ENCODE results near the gene SLC1A7.

SLC1A7 gene

DNA sequence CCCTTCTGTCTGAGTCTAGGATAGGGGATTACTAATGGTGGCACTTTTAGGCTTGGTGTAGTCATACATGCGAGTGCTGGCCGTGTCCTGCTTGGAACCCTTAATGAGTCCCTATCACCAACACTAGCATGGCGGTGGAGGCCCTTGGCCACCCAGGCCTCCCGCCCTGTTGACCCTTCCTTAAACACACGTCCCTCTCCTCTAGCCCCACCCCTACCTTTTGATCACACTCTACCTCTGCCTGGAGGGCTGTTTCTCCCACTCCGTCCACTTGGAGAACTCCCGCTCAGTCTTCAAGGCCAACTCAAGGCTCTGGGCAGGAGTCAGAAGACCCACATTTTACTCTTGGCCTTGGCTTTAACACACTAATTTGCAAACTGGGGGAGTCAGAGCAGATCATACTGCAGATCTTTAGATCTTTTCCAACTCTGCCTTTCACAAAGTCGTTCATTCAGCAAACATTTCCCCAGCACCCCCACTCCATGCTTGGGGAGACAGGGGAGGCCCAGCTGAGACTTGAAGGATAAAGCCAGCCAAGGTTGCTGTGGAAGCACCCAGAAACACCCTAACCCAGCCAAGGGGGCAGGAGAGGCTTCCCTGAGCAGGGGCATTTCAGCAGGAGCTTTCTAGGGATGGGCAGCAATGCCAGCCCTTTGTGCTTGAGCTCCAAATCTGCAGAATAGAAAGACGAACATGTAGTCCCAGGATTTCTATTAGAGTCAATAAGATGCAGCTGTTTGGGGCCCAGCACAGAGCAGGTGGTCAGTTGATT is 78.5 kb downstream of the SLC1A7 start:
- H3K4me3 ChIP-seq (ENCODE audit: low read depth, low read length) = no peak overlapping the region
- no peak for TF ChIP-seq POLR2A (IDR thresholded peaks at IDR 0.05; ENCODE audit: extremely low read depth, insufficient read length)
- no peak for TF ChIP-seq MYC (IDR thresholded peaks at IDR 0.05; ENCODE audit: low read depth, low read length)
- TF ChIP-seq, protein P1, sequence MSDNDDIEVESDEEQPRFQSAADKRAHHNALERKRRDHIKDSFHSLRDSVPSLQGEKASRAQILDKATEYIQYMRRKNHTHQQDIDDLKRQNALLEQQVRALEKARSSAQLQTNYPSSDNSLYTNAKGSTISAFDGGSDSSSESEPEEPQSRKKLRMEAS (IDR thresholded peaks at IDR 0.05; ENCODE audit: low read depth, low read length) = no peak
- TF ChIP-seq, protein P2, sequence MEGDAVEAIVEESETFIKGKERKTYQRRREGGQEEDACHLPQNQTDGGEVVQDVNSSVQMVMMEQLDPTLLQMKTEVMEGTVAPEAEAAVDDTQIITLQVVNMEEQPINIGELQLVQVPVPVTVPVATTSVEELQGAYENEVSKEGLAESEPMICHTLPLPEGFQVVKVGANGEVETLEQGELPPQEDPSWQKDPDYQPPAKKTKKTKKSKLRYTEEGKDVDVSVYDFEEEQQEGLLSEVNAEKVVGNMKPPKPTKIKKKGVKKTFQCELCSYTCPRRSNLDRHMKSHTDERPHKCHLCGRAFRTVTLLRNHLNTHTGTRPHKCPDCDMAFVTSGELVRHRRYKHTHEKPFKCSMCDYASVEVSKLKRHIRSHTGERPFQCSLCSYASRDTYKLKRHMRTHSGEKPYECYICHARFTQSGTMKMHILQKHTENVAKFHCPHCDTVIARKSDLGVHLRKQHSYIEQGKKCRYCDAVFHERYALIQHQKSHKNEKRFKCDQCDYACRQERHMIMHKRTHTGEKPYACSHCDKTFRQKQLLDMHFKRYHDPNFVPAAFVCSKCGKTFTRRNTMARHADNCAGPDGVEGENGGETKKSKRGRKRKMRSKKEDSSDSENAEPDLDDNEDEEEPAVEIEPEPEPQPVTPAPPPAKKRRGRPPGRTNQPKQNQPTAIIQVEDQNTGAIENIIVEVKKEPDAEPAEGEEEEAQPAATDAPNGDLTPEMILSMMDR (IDR thresholded peaks at IDR 0.05; ENCODE audit: low read depth, low read length) = no peak
- no peak for DNase-seq (ENCODE audit: low read depth)

DNA sequence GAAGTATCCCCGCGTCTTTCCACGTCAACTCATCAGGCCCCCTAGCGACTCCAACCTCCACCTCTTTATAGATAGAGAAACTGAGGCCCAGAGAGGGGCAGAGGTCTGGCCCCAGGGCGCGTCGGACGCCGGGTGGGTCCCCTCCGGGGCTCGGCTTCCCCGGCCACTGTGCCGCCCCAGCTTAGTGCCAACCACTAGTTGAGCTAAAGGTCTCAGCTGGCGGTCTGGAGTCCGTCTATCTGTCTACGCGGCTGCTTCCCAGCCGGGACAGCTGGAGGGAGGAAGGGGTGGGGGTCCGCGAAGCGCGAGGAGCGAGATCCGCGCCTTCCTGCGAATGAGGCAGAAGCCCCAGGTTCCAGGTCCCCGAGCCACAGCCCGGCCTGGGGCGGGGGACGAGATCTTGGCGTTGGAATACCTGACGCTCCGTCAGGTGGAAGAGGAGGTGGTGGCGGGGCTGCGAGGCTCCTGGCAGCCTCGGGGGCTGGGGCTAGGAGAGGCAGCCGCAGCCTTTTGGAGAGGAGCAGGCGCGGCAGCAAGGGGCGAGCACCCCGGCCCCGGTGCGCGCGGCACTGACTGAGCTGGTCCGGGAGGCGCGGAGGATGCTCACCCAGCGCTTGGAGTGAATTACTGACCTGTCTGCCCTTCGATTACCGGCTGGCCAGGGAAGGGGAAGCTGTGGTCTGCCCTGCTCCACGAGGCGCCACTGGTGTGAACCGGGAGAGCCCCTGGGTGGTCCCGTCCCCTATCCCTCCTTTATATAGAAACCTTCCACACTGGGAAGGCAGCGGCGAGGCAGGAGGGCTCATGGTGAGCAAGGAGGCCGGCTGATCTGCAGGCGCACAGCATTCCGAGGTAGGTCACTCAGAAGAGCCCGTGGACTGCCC is 79.5 kb downstream of the SLC1A7 start:
- no peak overlapping the region for H3K4me3 ChIP-seq (ENCODE audit: low read depth, low read length)
- TF ChIP-seq, protein P2 (IDR thresholded peaks at IDR 0.05; ENCODE audit: low read depth, low read length) = no peak
- TF ChIP-seq, protein P1 (IDR thresholded peaks at IDR 0.05; ENCODE audit: low read depth, low read length) = no peak
- TF ChIP-seq MYC (IDR thresholded peaks at IDR 0.05; ENCODE audit: low read depth, low read length) (no peak), POLR2A (IDR thresholded peaks at IDR 0.05; ENCODE audit: extremely low read depth, insufficient read length) (no peak)
- no peak for DNase-seq (ENCODE audit: low read depth)

DNA sequence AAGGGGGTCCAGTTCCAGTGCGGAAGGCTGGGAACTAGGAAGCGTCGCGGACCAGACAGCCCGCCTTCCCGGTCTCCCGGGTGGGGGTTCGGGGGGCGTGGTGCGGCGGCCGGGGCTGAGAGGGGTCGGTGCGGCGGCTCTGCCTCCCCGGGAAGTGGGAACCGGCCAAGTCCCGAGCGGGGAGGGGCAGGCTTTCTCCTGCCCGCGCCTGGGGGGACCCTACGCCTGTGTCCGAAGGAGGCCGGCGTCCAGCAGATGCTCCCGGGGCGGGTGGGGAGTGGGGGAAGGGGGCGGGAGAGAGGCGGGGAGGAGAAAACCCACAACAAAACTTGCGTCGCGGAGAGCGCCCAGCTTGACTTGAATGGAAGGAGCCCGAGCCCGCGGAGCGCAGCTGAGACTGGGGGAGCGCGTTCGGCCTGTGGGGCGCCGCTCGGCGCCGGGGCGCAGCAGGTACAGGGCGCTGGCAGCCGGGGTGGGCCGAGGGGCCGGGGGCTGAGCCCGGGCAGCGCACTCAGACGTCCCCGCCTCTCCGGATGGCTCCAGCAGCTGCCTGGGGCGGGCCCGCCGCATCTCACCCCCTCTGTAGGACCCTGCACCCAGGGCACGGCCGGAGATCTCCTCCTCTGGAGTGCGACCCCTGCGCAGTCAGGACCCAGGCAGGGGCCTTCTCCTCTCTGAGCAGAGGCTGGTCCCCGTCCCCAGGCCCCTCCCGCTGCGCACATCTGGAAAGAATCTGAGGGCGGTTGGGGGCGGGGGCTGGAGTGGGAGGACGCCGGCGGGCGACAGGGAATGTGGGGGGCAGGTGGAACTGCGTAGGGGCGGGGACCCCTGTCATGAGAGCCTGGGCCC is 80.4 kb downstream of the SLC1A7 start, which contains the start of gene PODN:
Gene PODN, plus strand, starts transcription at position 355 of the 849 bp plus-strand sequence. CDS start 7,643 bp downstream, outside the sequence.
- no peak within 1 kb of the TSS for H3K4me3 ChIP-seq (ENCODE audit: low read depth, low read length)
- no peak for DNase-seq (ENCODE audit: low read depth)
- TF ChIP-seq, protein P1 (IDR thresholded peaks at IDR 0.05; ENCODE audit: low read depth, low read length) = no peak
- TF ChIP-seq MYC (IDR thresholded peaks at IDR 0.05; ENCODE audit: low read depth, low read length) (no peak), POLR2A (IDR thresholded peaks at IDR 0.05; ENCODE audit: extremely low read depth, insufficient read length) (no peak)
- TF ChIP-seq, protein P2 (IDR thresholded peaks at IDR 0.05; ENCODE audit: low read depth, low read length) = no peak

DNA sequence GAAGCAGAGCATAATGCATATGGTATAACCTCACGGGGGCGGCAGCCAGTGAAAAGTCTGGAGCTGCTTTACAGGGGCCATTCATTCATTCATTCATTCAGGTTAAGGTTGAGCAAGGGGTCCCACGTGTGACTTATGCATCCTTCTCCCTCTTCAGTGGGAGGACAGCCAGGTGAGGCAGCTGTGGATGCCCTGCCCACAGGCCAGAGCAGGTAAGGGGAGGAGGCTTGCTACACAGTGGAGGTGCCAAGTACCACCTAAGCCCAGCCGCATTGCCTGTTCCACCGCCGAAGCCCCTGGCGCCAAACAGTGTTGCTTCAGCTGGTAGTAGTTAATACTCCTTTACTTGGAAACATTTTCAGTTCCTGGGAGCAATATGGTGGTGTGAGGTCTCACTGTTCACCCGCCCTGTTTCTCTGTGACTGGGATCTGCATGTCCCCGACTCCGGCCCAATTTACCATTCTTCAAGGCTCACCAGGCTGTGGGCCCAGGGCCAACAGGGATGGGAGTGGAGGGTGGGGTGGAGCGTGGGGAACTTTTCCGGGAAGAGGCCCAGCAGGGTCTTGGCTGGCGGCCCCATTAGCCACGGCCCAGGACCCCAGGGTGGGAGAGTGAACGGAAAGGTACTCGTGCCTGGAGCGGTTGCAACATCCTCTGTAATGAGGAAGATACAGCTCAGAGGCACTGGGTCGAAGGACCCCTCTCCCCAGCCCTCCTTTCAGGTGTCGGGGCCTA is 81.1 kb downstream of the SLC1A7 start:
- TF ChIP-seq, protein P1 (IDR thresholded peaks at IDR 0.05; ENCODE audit: low read depth, low read length) = no peak
- TF ChIP-seq MYC (IDR thresholded peaks at IDR 0.05; ENCODE audit: low read depth, low read length) (no peak), POLR2A (IDR thresholded peaks at IDR 0.05; ENCODE audit: extremely low read depth, insufficient read length) (no peak)
- TF ChIP-seq, protein P2 (IDR thresholded peaks at IDR 0.05; ENCODE audit: low read depth, low read length) = no peak
- no peak overlapping the region for H3K4me3 ChIP-seq (ENCODE audit: low read depth, low read length)
- DNase-seq (ENCODE audit: low read depth) = no peak

Measured in NB4 (cell line).